GM18858 (cell line): ENCODE measurements around the gene ERGIC1.
"Not testable (repeated sequence)": the region's sequence is repeated elsewhere in the genome, so short reads cannot be mapped to it uniquely, and the experiment has no call there.

Experiments used
- ATAC-seq: cut with Tn5 transposase; IDR thresholded peaks from one replicate; pipeline ENCODE4 v1.9.1; 2021; ENCODE audit not compliant: unreplicated experiment

ERGIC1 gene, protein sequence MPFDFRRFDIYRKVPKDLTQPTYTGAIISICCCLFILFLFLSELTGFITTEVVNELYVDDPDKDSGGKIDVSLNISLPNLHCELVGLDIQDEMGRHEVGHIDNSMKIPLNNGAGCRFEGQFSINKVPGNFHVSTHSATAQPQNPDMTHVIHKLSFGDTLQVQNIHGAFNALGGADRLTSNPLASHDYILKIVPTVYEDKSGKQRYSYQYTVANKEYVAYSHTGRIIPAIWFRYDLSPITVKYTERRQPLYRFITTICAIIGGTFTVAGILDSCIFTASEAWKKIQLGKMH

DNA sequence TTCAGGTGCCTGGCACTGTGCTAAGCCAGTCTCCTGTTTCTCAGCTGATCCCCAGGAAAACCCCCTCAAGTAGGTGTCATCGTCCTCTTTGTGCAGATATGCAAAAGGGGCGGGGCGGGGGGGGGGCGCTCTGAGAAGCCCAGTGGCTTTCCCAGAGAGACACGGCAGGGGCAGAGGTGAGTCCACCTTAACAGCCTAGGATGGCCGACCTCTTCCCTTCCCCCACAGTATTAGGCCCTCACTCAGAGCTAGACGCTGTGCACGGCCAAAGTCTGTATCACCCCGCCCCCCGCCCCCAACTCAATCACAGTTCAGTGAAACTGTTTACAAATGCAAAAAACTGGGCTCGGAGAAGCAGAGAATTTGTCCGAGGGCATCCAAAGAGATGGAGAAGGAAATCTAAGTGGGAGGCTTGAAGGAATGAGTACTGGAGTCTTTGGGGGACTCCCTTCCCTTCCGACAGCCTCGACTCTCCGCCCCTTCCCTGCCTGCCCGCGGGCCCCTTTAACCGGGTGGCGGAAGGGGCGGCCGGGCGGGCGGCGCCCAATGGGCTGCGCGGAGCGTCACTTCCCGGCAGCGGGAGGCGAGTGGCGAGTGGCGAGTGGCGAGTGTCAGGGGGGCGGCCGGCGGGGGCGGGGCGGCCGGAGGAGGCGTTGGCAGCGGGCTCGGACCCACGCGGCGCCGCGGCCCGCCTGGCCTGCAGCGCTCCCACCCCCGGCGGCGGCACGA is at the start of gene ERGIC1:
TSS of gene ERGIC1 (plus strand) at position 566 of the 729 bp plus-strand sequence. CDS start at position 729, 163 bp downstream.
- peak; percentile 53 for ATAC-seq

DNA sequence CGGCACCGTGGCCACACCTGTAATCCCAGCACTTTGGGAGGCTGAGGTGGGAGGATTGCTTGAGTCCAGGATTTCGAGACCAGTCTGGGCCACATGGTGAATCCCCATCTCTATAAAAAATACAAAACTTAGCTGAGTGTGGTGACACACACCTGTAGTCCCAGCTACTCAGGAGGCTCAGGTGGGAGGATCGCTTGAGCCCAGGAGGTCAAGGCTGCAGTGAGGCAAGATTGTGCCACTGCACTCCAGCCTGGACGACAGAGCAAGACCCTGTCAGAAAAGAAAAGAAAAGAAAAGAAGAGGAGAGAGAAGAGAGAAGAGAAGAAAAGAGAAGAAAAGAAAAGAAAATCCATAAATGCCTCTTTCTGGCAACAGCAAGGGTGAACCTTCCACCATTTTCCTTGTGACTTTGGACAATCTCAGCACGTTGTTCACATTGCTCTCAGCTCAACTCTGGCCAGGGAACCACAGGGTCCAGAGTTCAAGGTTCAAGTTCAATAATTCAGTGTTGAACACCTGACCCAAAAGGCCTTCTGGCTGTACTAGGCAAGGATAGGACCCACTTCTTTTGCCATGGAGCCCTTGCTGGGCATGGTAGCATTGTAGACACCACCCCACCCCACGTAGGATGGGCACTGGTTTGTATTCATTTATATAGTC is 48.5 kb upstream of the ERGIC1 start:
- no peak for ATAC-seq

DNA sequence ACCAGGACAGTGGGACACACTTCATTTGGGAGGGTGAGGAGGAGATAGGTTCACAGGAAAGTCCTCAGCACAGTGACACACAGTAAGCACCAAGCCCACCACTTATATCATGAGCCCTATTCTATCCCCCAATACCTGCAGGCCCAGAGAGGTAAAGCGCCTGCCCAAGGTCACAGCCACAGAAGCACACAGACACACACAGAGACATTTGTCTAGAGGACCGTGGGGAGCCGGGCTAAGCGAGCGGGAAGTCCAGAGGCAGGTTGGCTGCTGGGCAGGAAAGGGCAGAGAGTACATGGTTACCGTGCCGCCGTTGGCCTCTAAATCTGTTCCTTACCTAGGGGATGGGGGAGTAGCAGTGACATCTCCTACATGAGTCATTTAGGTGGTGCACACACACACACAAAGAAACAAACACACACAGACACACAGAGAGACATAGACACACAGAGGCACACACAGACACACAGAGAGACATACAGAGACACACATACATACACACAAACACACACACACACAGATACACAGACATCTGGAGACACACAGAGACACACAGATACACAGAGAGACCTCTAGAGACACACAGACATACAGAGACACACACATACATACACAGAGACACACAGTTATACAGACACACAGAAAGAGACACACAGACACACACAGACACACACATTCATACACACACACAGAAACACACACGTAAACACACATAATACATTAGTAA is 47.2 kb upstream of the ERGIC1 start:
- no peak for ATAC-seq

DNA sequence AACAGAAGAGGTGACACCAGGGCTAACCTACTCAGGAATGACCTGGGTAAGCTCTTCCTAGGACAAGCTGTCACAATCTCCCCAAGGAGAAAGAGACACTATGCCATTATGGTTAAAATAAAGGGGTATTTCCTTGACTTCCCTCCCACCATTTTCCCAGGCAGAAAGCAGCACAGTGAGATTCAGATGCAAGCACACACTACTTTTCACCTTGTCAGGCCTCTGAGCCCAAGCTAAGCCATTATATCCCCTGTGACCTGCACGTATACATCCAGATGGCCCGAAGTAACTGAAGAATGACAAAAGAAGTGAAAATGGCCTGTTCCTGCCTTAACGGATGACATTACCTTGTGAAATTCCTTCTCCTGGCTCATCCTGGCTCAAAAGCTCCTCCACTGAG is 46.5 kb upstream of the ERGIC1 start:
- not testable (repeated sequence) for ATAC-seq

DNA sequence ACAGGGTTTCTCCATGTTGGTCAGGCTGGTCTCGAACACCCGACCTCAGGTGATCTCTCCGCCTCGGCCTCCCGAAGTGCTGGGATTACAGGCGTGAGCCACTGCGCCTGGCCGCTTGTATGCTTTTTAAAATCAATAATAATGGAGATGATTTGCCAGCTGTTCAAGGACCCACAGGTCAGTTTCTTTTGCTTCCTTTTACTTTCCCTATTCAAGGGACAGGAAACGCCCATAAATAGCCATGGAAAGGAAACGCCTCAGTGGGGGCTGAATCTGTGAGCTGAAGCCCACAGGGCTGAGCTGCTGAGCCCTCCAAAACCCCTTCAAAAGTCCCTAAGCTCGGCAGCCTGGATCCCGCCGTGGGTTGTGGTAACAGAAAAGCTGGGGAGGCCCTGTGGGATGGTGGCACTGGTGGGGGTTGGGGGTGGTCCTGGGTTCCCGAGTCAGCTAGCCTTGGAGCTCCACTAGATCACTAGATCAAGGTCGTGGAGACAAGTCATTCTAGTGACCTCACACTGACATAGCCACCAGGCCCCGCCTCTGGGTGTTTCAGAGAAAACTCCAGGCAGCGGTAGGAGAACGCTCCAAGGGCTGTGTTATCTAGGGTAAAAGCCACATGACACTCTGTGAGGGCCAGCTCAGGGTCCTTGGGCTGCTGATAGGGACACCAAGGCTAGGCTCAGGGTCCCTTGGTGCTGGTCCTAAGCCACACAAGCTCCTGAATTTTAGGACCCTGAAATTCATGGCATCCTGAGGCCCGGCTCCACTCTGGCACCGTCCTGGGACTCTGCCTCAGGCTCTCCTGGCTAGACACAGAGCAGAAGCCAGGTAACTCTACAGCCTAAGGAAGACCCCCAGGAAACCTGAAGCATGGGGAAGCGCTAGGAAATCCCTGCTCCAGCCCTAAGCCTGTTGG is 45.0 kb upstream of the ERGIC1 start:
- ATAC-seq, result no peak

DNA sequence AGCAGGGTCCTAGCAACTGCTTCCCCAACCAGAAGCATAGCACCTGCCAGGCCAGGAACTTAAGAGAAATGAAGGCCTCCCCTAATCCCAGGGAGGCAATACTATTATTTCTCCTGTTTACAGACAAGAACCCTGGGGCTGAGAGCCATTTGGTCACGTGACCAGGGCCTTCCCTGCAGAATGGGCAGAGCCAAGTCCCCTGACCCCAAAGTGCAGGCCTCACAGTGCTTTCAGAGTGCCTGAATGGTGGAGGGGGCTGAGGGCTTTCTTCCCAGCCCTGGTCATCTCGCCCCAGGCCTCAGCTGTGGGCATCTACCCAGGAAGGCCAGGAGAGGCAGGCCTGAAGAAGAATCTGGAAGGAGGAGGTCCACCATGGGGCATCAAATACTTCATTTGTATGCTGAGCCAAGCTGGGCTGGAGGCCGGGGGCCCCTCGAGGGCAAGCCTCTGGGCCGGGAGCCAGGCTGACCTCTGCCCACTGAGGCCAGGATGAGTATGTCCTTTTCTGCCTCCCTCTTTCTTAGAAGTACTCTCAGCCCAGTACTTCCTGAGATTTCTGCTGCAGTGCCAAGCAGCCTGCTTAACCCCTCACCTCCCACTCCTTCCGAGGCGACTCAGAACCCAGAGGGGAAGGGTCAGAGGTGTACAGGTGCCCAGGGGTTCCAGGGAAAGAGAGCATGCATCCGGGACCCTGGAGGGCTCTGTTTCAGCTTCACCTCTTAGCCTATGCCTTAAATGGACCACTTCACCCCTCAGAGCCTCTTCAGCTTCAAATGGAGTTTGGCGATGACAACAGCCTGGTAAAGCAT is 44.2 kb upstream of the ERGIC1 start:
- ATAC-seq, result no peak

DNA sequence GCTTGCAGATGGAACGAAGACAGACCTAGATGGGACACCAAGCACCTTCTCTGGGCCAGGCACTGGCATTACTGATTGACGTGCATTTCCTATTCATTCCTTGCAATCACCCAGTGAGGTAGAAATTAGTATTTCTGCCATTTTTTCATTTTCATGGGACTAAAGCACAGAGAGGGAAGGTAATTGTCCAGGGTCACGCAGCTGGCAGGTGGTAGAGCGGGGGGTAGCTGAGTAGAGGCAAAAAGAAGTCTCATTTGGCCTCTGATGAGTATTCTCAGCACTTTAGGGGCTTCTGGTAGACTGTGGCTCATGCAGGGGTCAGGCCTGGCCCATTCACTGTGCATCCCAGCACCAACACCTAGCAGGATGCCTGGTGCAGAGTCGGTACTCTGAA is 43.6 kb upstream of the ERGIC1 start:
- ATAC-seq, result no peak

DNA sequence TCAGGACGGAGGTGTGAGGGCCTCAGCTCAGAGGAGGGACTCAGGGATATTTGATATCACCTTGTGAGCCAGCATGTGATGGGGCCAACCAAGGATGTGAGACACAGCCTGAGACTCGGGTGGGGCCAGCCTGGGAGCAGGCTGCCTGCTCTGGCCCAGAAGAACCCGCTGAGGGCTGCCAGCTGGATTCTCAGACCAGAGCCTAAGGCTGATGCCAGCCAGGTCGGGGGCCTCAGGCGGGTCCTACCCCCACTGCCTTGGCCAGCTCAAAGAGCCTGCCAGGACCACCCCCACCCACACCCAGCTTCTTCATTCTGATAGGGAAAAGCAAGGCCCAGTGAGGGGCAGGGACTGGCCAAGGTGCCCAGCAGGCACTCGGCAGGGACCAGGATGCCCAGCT is 42.8 kb upstream of the ERGIC1 start:
- no peak for ATAC-seq

DNA sequence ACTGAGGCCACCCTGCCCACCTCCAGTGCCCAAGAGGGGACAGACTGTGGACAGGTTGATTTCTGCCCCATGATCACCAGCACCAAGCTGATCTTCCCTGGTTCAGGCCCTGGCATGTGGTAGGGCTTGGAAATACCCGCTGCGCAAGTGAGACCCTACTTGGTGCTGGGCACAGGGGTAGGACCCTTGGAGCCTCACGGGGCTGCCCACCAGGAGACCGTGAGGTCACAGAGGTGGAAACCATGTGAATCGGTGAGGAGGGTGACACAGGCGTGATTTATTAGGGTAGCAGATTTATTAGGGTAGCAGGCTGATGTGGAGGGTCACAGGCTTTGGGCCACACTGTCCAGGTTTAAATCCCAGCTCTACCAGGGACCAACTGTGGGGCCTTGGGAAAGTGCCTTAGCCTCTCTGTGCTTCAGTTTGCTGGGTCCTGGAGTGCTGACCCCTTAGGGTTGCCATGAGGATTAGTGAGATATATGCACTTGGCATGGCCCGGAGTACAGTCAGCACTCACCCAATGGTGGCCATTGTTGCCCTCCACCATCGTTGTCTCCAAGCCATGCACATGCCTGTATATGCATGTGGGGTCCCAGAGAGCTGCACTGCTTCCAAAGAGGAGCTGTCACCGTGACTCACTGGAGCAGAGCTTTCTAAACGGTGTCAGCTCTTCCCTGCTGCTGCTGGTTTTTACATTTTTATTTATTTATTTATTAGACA is 42.2 kb upstream of the ERGIC1 start:
- no peak for ATAC-seq

DNA sequence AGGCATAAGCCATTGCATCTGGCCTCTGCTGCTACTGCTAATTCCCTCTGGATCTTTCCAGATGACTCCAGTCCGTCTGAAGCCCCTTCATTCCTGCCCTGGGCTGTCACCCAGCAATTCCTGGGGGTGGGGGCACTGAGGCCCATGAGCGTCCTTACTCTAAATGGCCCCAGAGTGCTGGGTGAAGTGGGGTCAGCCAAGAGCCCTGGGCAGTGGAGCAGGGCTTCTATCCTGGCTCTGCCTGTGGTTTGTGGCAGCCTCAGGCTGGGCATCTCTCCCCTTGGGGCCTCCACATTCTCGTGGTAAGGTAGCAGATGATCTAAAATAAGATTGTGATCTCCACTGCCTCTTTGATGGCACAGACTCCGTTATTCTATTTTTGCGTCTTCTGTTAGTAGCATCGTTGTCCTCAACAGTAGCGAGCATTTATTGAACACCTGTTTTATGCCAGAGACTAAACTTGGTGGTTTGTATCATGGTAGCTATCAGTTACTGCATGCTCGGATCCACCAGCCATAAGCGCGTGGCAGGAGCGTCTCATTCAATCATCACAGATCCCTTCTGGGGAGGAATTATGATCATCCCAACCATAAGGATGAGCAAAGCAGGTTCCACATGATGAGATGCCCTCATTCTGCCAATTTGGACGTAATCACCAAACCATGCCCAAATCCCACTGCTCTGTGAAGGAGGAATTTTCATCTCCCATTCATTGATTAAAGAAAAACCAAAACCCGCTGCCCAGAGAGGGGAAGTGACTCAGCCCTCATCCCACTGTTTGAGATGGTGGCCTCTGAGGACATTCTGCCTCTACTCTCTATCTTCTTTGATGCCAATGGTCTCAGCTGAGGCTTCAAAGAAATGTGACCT is 41.1 kb upstream of the ERGIC1 start:
- ATAC-seq, result no peak

DNA sequence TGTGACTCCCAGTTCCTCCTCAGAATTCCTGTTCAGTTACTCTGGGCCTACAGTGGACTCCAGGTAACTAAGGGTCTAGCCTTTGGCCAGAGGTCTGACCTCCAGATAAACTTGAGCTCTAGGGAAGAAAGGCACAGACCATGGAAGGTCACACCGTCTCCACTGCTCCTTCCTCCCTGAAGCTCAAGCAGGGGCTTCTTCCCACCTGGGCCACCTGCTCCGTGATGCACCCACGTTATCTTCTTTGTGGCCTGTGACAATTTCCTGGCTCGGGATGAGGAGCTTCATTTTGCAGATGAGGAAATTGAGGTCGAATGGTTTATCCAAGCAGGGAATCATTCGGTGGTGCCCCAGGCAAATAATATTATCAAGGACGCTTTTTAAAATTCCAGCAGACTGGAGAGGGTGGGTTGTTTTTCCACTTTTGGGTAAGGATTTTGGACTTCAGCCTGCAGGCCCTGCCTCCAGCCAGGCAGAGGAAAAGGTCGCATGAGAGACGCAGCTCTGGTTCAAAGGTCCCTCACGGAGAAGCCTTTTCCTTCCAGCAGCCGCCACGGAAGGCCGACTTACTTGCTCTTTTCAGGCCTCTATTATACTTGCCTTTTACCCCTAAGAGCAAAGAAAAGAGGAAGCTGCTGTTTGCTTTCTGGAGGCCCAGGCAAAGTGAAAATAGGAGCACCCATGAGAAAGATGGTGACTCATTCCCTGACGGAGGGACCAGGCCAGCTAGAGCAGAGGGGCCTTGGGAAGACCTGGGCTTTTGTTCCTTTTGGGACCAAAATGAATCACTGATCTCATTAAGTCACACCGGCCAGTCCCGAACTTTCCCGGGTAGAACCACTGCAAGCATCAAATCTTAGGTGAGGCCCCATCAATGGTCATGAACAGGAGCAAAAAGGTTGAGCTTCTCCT is 40.2 kb upstream of the ERGIC1 start:
- no peak for ATAC-seq

DNA sequence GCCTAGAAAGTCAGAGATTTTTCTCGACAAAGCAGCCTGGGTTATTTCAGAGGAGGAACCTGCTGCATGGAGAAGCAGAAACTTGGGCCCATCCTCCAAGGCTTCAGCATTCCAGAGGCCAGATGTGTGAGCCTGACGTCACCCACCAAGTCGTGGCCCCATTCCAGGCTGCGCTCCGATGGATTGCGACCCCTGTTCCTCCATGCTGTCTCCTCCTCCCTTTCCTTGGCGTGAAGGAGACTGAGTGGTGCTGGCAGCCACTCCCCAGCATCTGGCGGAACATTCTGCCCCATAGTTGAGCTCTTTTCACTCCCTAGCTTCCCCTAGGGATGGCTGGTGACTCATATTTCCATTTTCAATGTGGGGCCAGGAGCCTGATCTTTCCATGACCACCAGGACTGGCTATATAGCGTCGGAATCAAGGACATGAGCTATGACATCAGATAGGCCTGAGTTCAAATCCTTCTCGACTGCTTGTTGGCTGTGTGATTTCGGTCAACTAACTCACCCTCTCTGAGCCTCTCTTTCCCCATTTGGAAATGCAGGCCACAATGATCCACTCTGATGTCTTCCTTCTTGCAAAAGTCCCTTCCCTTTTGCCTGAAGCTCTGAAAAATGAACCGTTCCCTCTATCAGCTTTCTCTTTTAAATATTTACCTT is 38.6 kb upstream of the ERGIC1 start:
- ATAC-seq, result no peak

DNA sequence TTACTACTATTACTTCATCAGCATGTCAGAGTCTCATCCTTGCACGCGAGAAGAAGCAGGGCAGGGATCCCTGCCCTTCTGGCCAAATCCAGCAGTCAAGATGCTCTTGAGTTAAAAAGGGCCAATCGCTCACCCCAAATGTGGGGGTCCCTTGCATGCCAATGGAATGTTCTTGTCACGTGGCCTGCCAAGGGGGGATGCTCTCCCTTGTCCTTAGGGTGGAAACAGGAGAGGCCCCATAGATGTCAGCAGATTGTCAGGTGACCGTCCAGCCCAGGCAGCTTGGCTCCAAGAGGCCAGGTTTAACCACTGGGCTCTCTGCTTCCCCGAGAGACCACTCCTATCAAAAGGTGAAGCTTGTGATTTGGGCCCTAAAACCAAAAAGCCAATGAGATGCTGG is 37.7 kb upstream of the ERGIC1 start:
- no peak for ATAC-seq

DNA sequence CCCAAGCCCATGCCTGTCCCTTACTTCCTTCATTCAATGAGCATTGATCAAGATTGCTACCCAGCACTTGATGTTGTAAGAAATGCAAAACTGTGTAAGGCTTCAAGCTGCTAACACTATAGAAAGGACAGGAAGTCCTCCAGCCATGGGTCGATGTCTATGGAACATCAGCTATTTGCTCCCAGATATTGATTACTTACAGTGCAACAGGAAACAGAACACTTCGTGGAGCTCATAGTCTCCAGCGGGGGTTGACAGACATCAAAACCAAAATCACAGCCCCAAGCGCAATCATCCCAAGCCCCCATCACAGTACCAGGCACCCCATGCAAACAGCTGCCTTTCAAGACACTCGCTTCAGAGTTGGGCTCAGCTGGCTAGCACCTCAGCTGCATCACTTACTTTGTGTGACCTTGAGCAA is 36.3 kb upstream of the ERGIC1 start:
- no peak for ATAC-seq

DNA sequence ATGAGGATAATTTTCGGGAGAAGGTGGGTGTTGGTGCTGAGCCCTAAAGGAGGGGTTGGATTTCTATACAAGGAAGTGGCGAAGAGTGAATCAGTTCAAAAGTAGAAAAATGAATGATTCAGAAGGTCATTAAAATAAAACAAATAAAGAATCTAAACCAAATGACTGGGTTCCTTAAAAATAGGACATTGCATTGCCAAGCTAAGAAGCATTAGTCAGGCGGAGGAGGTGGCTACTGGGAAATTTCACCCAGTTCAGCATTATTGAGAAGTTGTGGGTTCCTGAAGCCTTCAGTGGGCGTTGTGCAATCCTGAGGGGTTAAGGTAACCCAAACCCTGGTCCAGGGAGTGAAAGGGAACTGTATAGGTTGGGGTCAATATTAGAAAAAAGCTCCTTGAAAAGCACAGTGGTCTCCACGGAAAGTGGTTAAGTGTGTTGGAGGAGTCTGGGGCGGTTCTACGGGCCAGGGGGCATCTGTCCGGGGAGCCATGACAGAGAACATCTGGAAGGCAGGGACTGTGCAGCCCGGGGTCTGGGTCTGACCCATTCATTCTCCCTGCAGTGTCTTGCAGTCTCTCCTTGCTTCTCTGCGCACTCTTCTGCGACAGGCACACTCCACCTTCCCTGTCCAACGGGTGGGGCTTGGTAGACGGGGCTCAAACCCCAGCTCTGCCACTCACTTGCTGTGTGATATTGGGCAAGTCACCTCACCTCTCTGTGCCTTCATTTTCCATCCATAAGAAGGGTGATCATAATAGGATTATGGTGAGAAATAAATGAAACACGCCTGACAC is 35.4 kb upstream of the ERGIC1 start:
- ATAC-seq, result no peak

DNA sequence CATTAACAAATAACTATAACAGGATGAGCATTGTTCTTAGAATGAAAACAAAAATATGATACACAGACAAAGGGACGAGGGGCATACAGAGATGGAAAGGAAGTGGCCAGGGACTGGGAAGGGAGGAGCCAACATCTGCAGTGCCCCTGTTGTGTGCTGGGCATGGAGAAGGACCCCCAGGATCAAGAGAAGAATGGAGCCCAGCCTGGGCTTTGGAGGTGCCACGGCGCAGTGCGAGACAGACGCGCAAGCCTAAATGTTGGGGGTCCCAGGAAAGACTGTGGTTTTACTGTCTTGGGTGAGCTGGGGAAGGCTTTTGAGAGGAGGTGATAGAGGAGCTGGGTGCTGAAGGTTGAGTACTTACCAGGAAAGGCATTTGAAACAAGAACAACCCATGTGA is 34.6 kb upstream of the ERGIC1 start:
- no peak for ATAC-seq
